ENCODE results near the gene RASGRP4.

DNA sequence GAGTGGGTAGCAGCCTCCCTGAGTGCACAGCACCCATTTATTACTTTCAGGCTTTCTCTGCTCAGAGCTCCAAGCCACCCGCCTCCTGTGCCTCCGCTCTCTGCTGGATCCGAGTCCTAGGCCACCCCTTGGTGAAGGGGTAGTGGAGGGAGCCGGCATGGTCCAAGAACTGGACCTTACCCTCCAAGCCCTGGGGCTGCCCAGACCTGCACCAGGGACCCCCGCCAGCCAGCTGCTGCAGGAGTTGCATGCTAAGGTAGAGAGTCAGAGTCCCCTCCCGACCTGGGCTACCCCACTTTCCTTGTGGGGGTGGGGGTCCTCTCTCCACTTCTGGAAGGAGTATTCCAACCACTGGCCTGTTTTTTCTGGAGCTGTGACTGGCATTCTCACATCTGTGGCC is 21.2 kb downstream of the RASGRP4 start:
- TF ChIP-seq CTCF (IDR thresholded peaks at IDR 0.05): no peak
- TF ChIP-seq POLR2A (IDR thresholded peaks at IDR 0.05): no peak
